OCI-LY1 (cell line): ENCODE data around the gene LIMS2.

ENCODE experiments used
- H2AFZ ChIP-seq: fragments of 200-600 bp; sonication (generic), shearing (Covaris generic); 2 replicates; pipeline ENCODE4 v1.6.0; 2014; ENCODE audit warnings: antibody characterized with exemption, mild to moderate bottlenecking, low read length
- H3F3A ChIP-seq: fragments of 200-600 bp; sonication (generic), shearing (Covaris generic); 2 replicates; pipeline ENCODE4 v1.6.0; 2014; ENCODE audit warnings: mild to moderate bottlenecking, antibody characterized with exemption, low read length, moderate library complexity; ENCODE audit not compliant: insufficient read depth
- H3K27ac ChIP-seq: fragments of 200-600 bp; sonication (generic); 2 replicates; pipeline ENCODE4 v1.5.1; 2014; ENCODE audit warnings: low read length, mixed run types, mild to moderate bottlenecking, low read depth; ENCODE audit not compliant: poor library complexity, severe bottlenecking
- H3K27me3 ChIP-seq: fragments of 200-600 bp; sonication (generic); 2 replicates; pipeline ENCODE4 v1.6.0; 2014; ENCODE audit warnings: antibody characterized with exemption, mild to moderate bottlenecking, low read length, moderate library complexity; ENCODE audit not compliant: insufficient read depth
- H3K36me3 ChIP-seq: fragments of 200-600 bp; sonication (generic); 2 replicates; pipeline ENCODE4 v1.6.1; 2014; ENCODE audit warnings: mild to moderate bottlenecking, antibody characterized with exemption, low read length, moderate library complexity, mixed read lengths; ENCODE audit not compliant: insufficient read depth
- H3K4me1 ChIP-seq: fragments of 200-600 bp; sonication (generic); 2 replicates; pipeline ENCODE4 v1.5.1; 2014; ENCODE audit warnings: mild to moderate bottlenecking, low read length, moderate library complexity; ENCODE audit not compliant: insufficient read depth, severe bottlenecking
- H3K4me2 ChIP-seq: fragments of 200-600 bp; sonication (generic), shearing (Covaris generic); 2 replicates; pipeline ENCODE4 v1.6.1; 2014; ENCODE audit warnings: low read length
- H3K4me3 ChIP-seq: fragments of 200-600 bp; sonication (generic); 2 replicates; pipeline ENCODE4 v1.5.1; 2014; ENCODE audit warnings: low read length, low read depth, mild to moderate bottlenecking, mixed read lengths; ENCODE audit not compliant: poor library complexity, severe bottlenecking
- H3K79me2 ChIP-seq: fragments of 200-600 bp; shearing (Covaris generic); 2 replicates; pipeline ENCODE4 v1.6.1; 2016; ENCODE audit warnings: mixed run types, low read length, mixed read lengths; ENCODE audit not compliant: insufficient read depth
- H3K9ac ChIP-seq: fragments of 200-600 bp; sonication (generic), shearing (Covaris generic); 2 replicates; pipeline ENCODE4 v1.6.1; 2014; ENCODE audit warnings: mild to moderate bottlenecking, low read length, mixed read lengths
- H3K9me2 ChIP-seq: fragments of 200-600 bp; sonication (generic), shearing (Covaris generic); 2 replicates; pipeline ENCODE4 v1.6.1; 2014; ENCODE audit warnings: low read depth, mild to moderate bottlenecking, low read length, mixed read lengths
- H3K9me3 ChIP-seq: fragments of 200-600 bp; shearing (Covaris generic); 2 replicates; pipeline ENCODE4 v1.6.1; 2014; ENCODE audit warnings: low read length, mixed read lengths
- H4K20me1 ChIP-seq: fragments of 200-600 bp; sonication (generic), shearing (Covaris generic); 2 replicates; pipeline ENCODE4 v1.6.0; 2016; ENCODE audit warnings: mild to moderate bottlenecking, low read length; ENCODE audit not compliant: insufficient read depth
- CTCF ChIP-seq: fragments of 200-600 bp; sonication (generic), shearing (Covaris generic); IDR thresholded peaks from 2 replicates; pipeline ENCODE4 v1.5.1; 2017; ENCODE audit warnings: mild to moderate bottlenecking, antibody characterized with exemption, low read length, moderate library complexity, mixed read lengths
- EZH2 ChIP-seq: fragments of 200-600 bp; sonication (generic), shearing (Covaris generic); IDR thresholded peaks from 2 replicates; pipeline ENCODE4 v1.8.0; 2017; ENCODE audit warnings: borderline replicate concordance, mixed run types, mild to moderate bottlenecking, antibody characterized with exemption, low read length, moderate library complexity, mixed read lengths

Gene LIMS2

GRCh38 chr2:127675331-127676261, at the start of gene LIMS2:
Gene LIMS2, minus strand, starts transcription at chr2:127675530. Its CDS starts 506 bp downstream, at chr2:127675024.
- no peaks in the 10 kb centered on the region for H4K20me1 ChIP-seq
- H3K9ac ChIP-seq: no peak within 1 kb of the TSS

GRCh38 chr2:127722807-127723206, 47.5 kb upstream of the LIMS2 start:
- Histone ChIP-seq H3K36me3 (peaks cover 76% of the 10 kb centered on the region), H3K27ac (no peak overlapping the region), H3K4me1 (no peaks in the 10 kb centered on the region)

More at GRCh38 chr2:127675331-127676261, at the start of gene LIMS2:
- H3K36me3 ChIP-seq: no peaks in the 10 kb centered on the region
- H3K9me2 ChIP-seq: no peaks in the 10 kb centered on the region
- no peak for TF ChIP-seq CTCF
- no peak for TF ChIP-seq EZH2
- peaks cover 12% of the 10 kb centered on the region; the same call in 1 of the 2 replicates for H3K27me3 ChIP-seq
- H3F3A ChIP-seq: no peaks in the 10 kb centered on the region
- no peak within 1 kb of the TSS for H3K4me2 ChIP-seq
- no peak within 1 kb of the TSS for H3K4me3 ChIP-seq
- H2AFZ ChIP-seq: no peak within 1 kb of the TSS
- no peaks in the 10 kb centered on the region for H3K79me2 ChIP-seq
- H3K9me3 ChIP-seq: no peaks in the 10 kb centered on the region
- H3K4me1 ChIP-seq: no peaks in the 10 kb centered on the region
- H3K27ac ChIP-seq: no peak within 1 kb of the TSS

GRCh38 chr2:127721978-127722355, 46.6 kb upstream of the LIMS2 start:
- Histone ChIP-seq H3K9ac (no peak overlapping the region), H3K27me3 (no peaks in the 10 kb centered on the region), H3K4me3 (no peak overlapping the region), H3K27ac (no peak overlapping the region), H3F3A (no peaks in the 10 kb centered on the region), H2AFZ (no peak overlapping the region), H4K20me1 (no peaks in the 10 kb centered on the region), H3K9me3 (no peaks in the 10 kb centered on the region), H3K9me2 (no peaks in the 10 kb centered on the region), H3K79me2 (no peaks in the 10 kb centered on the region), H3K4me2 (no peak overlapping the region), H3K36me3 (peaks cover 83% of the 10 kb centered on the region), H3K4me1 (no peaks in the 10 kb centered on the region)
- TF ChIP-seq EZH2 (no peak), CTCF (no peak)

More at GRCh38 chr2:127722807-127723206, 47.5 kb upstream of the LIMS2 start:
- no peak overlapping the region for H3K4me2 ChIP-seq
- TF ChIP-seq EZH2: no peak
- TF ChIP-seq CTCF: no peak
- H4K20me1 ChIP-seq: no peaks in the 10 kb centered on the region
- no peak overlapping the region for H3K9ac ChIP-seq
- no peaks in the 10 kb centered on the region for H3F3A ChIP-seq
- H3K9me3 ChIP-seq: no peaks in the 10 kb centered on the region
- H3K4me3 ChIP-seq: no peak overlapping the region
- H3K79me2 ChIP-seq: no peaks in the 10 kb centered on the region
- H3K27me3 ChIP-seq: no peaks in the 10 kb centered on the region
- H2AFZ ChIP-seq: no peak overlapping the region
- no peaks in the 10 kb centered on the region for H3K9me2 ChIP-seq
